Measurements from ENCODE around the gene CD44.
"Not testable (repeated sequence)": the region's sequence is repeated elsewhere in the genome, so short reads cannot be mapped to it uniquely, and the experiment has no call there.

Gene CD44

GRCh38 chr11:35216962-35217678 is 78.1 kb downstream of the CD44 start:
- DNase-seq = peak; percentile 56

GRCh38 chr11:35218956-35219355 is 80.0 kb downstream of the CD44 start:
- DNase-seq = no peak

- no peak for DNase-seq
Measured at GRCh38 chr11:35223371-35223796, 84.4 kb downstream of the CD44 start.

GRCh38 chr11:35223991-35224390 is 85.0 kb downstream of the CD44 start:
- no peak for DNase-seq

GRCh38 chr11:35225946-35226520 is 87.1 kb downstream of the CD44 start:
- DNase-seq = no peak

- not testable (repeated sequence) for DNase-seq
Measured at GRCh38 chr11:35226756-35227155, 87.8 kb downstream of the CD44 start.

- no peak for DNase-seq
Measured at GRCh38 chr11:35227576-35228327, 88.8 kb downstream of the CD44 start.

GRCh38 chr11:35228328-35228725 is 89.4 kb downstream of the CD44 start:
- DNase-seq = no peak

- no peak for DNase-seq
Measured at GRCh38 chr11:35230388-35230787, 91.4 kb downstream of the CD44 start.

GRCh38 chr11:35231076-35231860 is 92.3 kb downstream of the CD44 start:
- no peak for DNase-seq

- no peak for DNase-seq
Measured at GRCh38 chr11:35232891-35233330, 93.9 kb downstream of the CD44 start.

- no peak for DNase-seq
Measured at GRCh38 chr11:35233518-35233917, 94.5 kb downstream of the CD44 start.

- no peak for DNase-seq
Measured at GRCh38 chr11:35234460-35235156, 95.6 kb downstream of the CD44 start.

GRCh38 chr11:35235157-35235468 is 96.1 kb downstream of the CD44 start:
- DNase-seq = no peak

GRCh38 chr11:35235498-35235897 is 96.5 kb downstream of the CD44 start:
- DNase-seq = no peak

- DNase-seq = peak; percentile 58
Measured at GRCh38 chr11:35235936-35236666, 97.1 kb downstream of the CD44 start.

GRCh38 chr11:35236667-35237003 is 97.7 kb downstream of the CD44 start:
- DNase-seq = no peak

GRCh38 chr11:35237351-35237750 is 98.4 kb downstream of the CD44 start:
- no peak for DNase-seq

- no peak for DNase-seq
Measured at GRCh38 chr11:35237860-35238715, 99.1 kb downstream of the CD44 start.

GRCh38 chr11:35238882-35239281 is 99.9 kb downstream of the CD44 start:
- DNase-seq = no peak

GRCh38 chr11:35239471-35240075 is 100.6 kb downstream of the CD44 start:
- DNase-seq = no peak

Measured in activated T-cell treated with anti-CD3 and anti-CD28 coated beads, Interleukin-2, amount 50 U/mL, for 1 hour (primary cell).